ENCODE measurements around the gene PPM1L. TPM values are rescaled to one million over a fixed set of nuclear protein-coding genes. Genes with fewer than 3 reads are reported as not detected.

PPM1L gene
- total RNA-seq, 6 experiments from 2014 or later: 1.3 to 1.7 (median 1.6) TPM

DNA sequence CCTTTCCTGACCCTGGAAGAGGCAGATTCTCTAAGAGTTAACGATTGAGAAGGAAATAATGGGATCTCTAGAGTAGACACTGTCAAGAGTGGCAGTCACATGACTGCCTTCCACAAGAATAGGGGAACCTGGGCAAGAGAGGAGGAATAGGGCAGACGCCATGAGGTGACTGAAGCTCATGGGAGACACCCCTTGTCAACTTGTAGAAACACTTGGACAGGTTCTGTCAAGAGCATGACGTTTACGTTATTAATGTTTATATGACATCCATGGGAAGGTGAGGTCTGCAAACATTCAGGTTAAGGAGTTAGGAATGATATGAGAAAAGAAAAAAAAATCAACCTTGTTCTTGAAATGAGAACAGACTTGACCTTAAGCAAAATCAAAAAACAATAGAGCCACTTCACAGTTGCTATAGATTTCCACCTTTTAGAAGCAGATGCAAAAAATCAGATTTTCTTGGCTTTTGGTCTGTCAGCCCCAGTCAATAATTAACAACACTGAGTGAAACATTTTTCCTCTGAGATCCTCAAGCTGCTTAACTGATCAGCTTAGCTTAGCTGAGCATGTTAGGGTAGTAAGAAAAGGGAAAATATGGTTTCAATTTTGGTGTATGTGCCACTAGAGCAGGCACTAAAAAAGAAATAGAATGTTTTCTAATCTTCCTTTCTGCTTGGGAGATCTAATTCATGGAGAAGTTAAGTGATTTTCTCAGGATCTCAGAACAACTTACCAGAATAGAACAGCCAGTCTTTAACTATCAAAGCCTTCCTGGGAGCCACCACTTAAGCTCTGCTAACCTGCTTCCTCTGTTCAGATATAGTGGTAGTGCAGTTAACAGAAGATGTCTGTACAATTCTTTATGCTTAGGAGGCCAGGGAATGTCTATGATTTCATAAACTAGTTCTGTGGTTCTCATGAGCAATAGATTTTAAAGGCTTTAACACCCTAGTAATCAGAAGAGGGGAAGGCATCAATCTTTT is 232.2 kb downstream of the PPM1L start:
- Mint-ChIP-seq H3K27me3 (ENCODE audit: insufficient read depth) (no peaks in the 10 kb centered on the region; the same call in 1 of the 2 replicates), H3K9me3 (peaks cover 24% of the 10 kb centered on the region), H3K27ac (no peak overlapping the region), H3K36me3 (ENCODE audit: low read depth) (no peaks in the 10 kb centered on the region), H3K4me1 (ENCODE audit: low read depth) (no peaks in the 10 kb centered on the region), H3K4me3 (no peak overlapping the region)
- no peak for TF ChIP-seq CTCF (IDR thresholded peaks at IDR 0.05)
- no peak for DNase-seq

GRCh38 chr3:160990446-160990845 is 234.4 kb downstream of the PPM1L start:
- H3K4me1 Mint-ChIP-seq (ENCODE audit: low read depth): no peaks in the 10 kb centered on the region
- H3K27me3 Mint-ChIP-seq (ENCODE audit: insufficient read depth): no peaks in the 10 kb centered on the region
- no peak for TF ChIP-seq CTCF (IDR thresholded peaks at IDR 0.05)
- no peak overlapping the region for H3K4me3 Mint-ChIP-seq
- DNase-seq: no peak
- H3K9me3 Mint-ChIP-seq: peaks cover 21% of the 10 kb centered on the region
- H3K27ac Mint-ChIP-seq: no peak overlapping the region
- H3K36me3 Mint-ChIP-seq (ENCODE audit: low read depth): no peaks in the 10 kb centered on the region

- Mint-ChIP-seq H3K27me3 (ENCODE audit: insufficient read depth) (no peaks in the 10 kb centered on the region), H3K4me3 (no peak overlapping the region), H3K4me1 (ENCODE audit: low read depth) (no peaks in the 10 kb centered on the region), H3K9me3 (peaks cover 16% of the 10 kb centered on the region), H3K27ac (no peak overlapping the region), H3K36me3 (ENCODE audit: low read depth) (no peaks in the 10 kb centered on the region)
- no peak for TF ChIP-seq CTCF (IDR thresholded peaks at IDR 0.05)
- DNase-seq: no peak
These were observed 236.7 kb downstream of the PPM1L start for GRCh38 chr3:160992712-160993111.

GRCh38 chr3:160996811-160997210 is 240.8 kb downstream of the PPM1L start:
- no peak overlapping the region for H3K4me3 Mint-ChIP-seq
- H3K36me3 Mint-ChIP-seq (ENCODE audit: low read depth): no peaks in the 10 kb centered on the region
- H3K4me1 Mint-ChIP-seq (ENCODE audit: low read depth): no peaks in the 10 kb centered on the region
- no peak for TF ChIP-seq CTCF (IDR thresholded peaks at IDR 0.05)
- no peak for DNase-seq
- peaks cover 19% of the 10 kb centered on the region for H3K9me3 Mint-ChIP-seq
- no peak overlapping the region for H3K27ac Mint-ChIP-seq
- no peaks in the 10 kb centered on the region for H3K27me3 Mint-ChIP-seq (ENCODE audit: insufficient read depth)

- no peak overlapping the region for H3K4me3 Mint-ChIP-seq
- H3K4me1 Mint-ChIP-seq (ENCODE audit: low read depth): no peaks in the 10 kb centered on the region
- H3K27ac Mint-ChIP-seq: no peak overlapping the region
- no peak for TF ChIP-seq CTCF (IDR thresholded peaks at IDR 0.05)
- DNase-seq: no peak
- H3K27me3 Mint-ChIP-seq (ENCODE audit: insufficient read depth): no peaks in the 10 kb centered on the region
- peaks cover 15% of the 10 kb centered on the region for H3K9me3 Mint-ChIP-seq
- H3K36me3 Mint-ChIP-seq (ENCODE audit: low read depth): no peaks in the 10 kb centered on the region
These were observed 242.6 kb downstream of the PPM1L start for GRCh38 chr3:160998581-160998980.
